Measurements from ENCODE around the gene HTD2.

Gene HTD2

GRCh38 chr3:58356054-58356453, 49.7 kb downstream of the HTD2 start:
- no peak for DNase-seq (ENCODE audit: low read depth)
- no peak overlapping the region for H3K4me3 ChIP-seq (replicated peaks; ENCODE audit: low read depth, low read length)

GRCh38 chr3:58357402-58357801, 51.1 kb downstream of the HTD2 start:
- no peak for TF ChIP-seq CTCF (IDR thresholded peaks at IDR 0.05; ENCODE audit: low read length, missing control alignments)
- no peak overlapping the region for H3K4me3 ChIP-seq (replicated peaks; ENCODE audit: low read depth, low read length)
- DNase-seq (ENCODE audit: low read depth), result no peak

More at GRCh38 chr3:58356054-58356453, 49.7 kb downstream of the HTD2 start:
- no peak for TF ChIP-seq CTCF (IDR thresholded peaks at IDR 0.05; ENCODE audit: low read length, missing control alignments)

GRCh38 chr3:58358092-58358491, 51.8 kb downstream of the HTD2 start:
- no peak for DNase-seq (ENCODE audit: low read depth)
- no peak for TF ChIP-seq CTCF (IDR thresholded peaks at IDR 0.05; ENCODE audit: low read length, missing control alignments)
- H3K4me3 ChIP-seq (replicated peaks; ENCODE audit: low read depth, low read length), result no peak overlapping the region

- no peak for TF ChIP-seq CTCF (IDR thresholded peaks at IDR 0.05; ENCODE audit: low read length, missing control alignments)
- no peak overlapping the region for H3K4me3 ChIP-seq (replicated peaks; ENCODE audit: low read depth, low read length)
- no peak for DNase-seq (ENCODE audit: low read depth)
These were observed 52.5 kb downstream of the HTD2 start for GRCh38 chr3:58358808-58359207.

- DNase-seq (ENCODE audit: low read depth), result no peak
- no peak overlapping the region for H3K4me3 ChIP-seq (replicated peaks; ENCODE audit: low read depth, low read length)
- TF ChIP-seq CTCF (IDR thresholded peaks at IDR 0.05; ENCODE audit: low read length, missing control alignments), result no peak
These were observed 53.3 kb downstream of the HTD2 start for GRCh38 chr3:58359621-58360020.

GRCh38 chr3:58361866-58362265, 55.5 kb downstream of the HTD2 start:
- DNase-seq (ENCODE audit: low read depth), result no peak

More at GRCh38 chr3:58361866-58362265, 55.5 kb downstream of the HTD2 start:
- H3K4me3 ChIP-seq (replicated peaks; ENCODE audit: low read depth, low read length), result no peak overlapping the region
- TF ChIP-seq CTCF (IDR thresholded peaks at IDR 0.05; ENCODE audit: low read length, missing control alignments), result no peak
